ENCODE data around the gene DHRS11. TPM values are rescaled to one million over a fixed set of nuclear protein-coding genes. Genes with fewer than 3 reads are reported as not detected.

DHRS11 gene
- total and polyA plus RNA-seq, 8 donors = 9.3 to 13.7 (median 12.4) TPM

- no peak overlapping the region for H3K4me3 ChIP-seq
- DNase-seq = no peak
- H3K9me3 ChIP-seq = no peaks in the 10 kb centered on the region
- peaks cover 0 to 90% of the 10 kb centered on the region in 2 donors for H3K27me3 ChIP-seq
- intact Hi-C loops (cut with DNase I) = no loop called here
- TF ChIP-seq CTCF (IDR thresholded peaks at IDR 0.05) = no peak
- no peaks in the 10 kb centered on the region for H3K36me3 ChIP-seq
- no peak overlapping the region for H3K27ac ChIP-seq
- no peak for ATAC-seq
- no peaks in the 10 kb centered on the region for H3K4me1 ChIP-seq
These were observed 58.6 kb downstream of the DHRS11 start for GRCh38 chr17:36650096-36650775.

Other genes with a start within 250 kb of the DHRS11 start
- gene TBC1D3H, start 203.4 kb upstream of the DHRS11 start, total RNA-seq = not detected
- 10 to 100 TPM in 1 of 6 donors, not detected in 5; 14.3 TPM for gene TBC1D3H, start 203.4 kb upstream of the DHRS11 start, polyA plus RNA-seq (ENCODE audit: insufficient read length in 6 of 6)
- 10 to 100 TPM; 24.7 to 25.7 TPM for gene ZNHIT3, start 105.2 kb upstream of the DHRS11 start, total RNA-seq
- gene ZNHIT3, start 105.2 kb upstream of the DHRS11 start, polyA plus RNA-seq (ENCODE audit: insufficient read length in 6 of 6) = 10 to 100 TPM; 52.5 to 65.1 (median 58.8) TPM
- gene MYO19, start 57.0 kb upstream of the DHRS11 start, total RNA-seq = 10 to 100 TPM; 51.0 to 80.8 TPM
- gene MYO19, start 57.0 kb upstream of the DHRS11 start, polyA plus RNA-seq (ENCODE audit: insufficient read length in 6 of 6) = 10 to 100 TPM; 45.7 to 56.1 (median 50.2) TPM
- gene PIGW, start 56.9 kb upstream of the DHRS11 start, total RNA-seq = 10 to 100 TPM in 1 of 2 donors, 1 to 10 TPM in 1; 6.8 to 20.1 TPM
- 10 to 100 TPM in 1 of 6 donors, 1 to 10 TPM in 5; 5.9 to 11.0 (median 8.9) TPM for gene PIGW, start 56.9 kb upstream of the DHRS11 start, polyA plus RNA-seq (ENCODE audit: insufficient read length in 6 of 6)
- gene GGNBP2, start 47.0 kb upstream of the DHRS11 start, total RNA-seq = 10 to 100 TPM; 64.7 to 75.3 TPM
- gene GGNBP2, start 47.0 kb upstream of the DHRS11 start, polyA plus RNA-seq (ENCODE audit: insufficient read length in 6 of 6) = 100 to 1,000 TPM in 2 of 6 donors, 10 to 100 TPM in 4; 87.5 to 106 (median 97.7) TPM
- 1 to 10 TPM; 5.2 to 6.4 TPM for gene MRM1, start 9.7 kb downstream of the DHRS11 start, total RNA-seq
- gene MRM1, start 9.7 kb downstream of the DHRS11 start, polyA plus RNA-seq (ENCODE audit: insufficient read length in 6 of 6) = 1 to 10 TPM; 3.1 to 5.2 (median 4.4) TPM